ENCODE results near the gene PRPF6.

DNA sequence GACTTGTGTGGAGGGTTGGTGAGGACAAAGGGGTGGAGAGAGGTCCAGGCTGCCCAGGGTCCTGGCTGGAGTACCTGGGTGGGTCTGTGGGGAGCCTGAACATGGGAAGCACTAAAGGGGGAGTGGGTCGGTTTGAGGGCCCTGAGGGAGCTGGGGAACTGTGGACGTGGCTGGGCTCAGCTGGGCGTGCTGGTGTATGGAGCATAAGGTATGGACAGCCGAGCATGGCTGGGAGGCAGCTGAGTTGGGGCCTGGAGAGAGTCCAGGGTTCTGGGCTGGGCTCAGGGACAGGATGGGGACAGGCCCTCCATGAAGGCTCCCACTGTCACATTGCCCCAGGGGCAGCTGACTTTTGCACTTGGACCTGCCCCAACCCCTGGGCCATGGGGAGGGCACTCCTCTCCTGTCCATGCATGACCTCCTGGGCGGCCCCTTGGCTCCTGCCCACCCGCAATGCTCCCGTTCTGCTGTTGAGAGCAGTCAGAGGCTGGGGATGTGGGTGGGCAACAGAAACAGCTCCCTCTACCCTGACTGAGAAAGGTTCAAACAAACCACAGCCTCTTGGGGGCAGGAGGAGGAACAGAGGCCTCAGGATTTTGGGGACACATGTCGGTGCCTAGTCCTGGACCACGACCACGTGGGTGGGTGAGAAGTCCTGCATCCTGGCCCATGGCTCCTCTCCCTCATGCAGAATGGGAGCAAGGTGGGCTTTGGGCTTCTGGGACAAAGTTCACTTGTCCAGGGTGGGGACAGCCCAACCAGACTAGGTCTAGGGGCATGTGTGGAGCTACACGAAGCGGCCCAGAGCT is 59.5 kb downstream of the PRPF6 start:
- TF ChIP-seq, protein P1, sequence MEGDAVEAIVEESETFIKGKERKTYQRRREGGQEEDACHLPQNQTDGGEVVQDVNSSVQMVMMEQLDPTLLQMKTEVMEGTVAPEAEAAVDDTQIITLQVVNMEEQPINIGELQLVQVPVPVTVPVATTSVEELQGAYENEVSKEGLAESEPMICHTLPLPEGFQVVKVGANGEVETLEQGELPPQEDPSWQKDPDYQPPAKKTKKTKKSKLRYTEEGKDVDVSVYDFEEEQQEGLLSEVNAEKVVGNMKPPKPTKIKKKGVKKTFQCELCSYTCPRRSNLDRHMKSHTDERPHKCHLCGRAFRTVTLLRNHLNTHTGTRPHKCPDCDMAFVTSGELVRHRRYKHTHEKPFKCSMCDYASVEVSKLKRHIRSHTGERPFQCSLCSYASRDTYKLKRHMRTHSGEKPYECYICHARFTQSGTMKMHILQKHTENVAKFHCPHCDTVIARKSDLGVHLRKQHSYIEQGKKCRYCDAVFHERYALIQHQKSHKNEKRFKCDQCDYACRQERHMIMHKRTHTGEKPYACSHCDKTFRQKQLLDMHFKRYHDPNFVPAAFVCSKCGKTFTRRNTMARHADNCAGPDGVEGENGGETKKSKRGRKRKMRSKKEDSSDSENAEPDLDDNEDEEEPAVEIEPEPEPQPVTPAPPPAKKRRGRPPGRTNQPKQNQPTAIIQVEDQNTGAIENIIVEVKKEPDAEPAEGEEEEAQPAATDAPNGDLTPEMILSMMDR (IDR thresholded peaks at IDR 0.05), result no peak
- no peak for TF ChIP-seq POLR2A (IDR thresholded peaks at IDR 0.05)
